Measurements from ENCODE around the gene CACNG4. TPM values are rescaled to one million over a fixed set of nuclear protein-coding genes. Genes with fewer than 3 reads are reported as not detected.

CACNG4 gene
- total RNA-seq, 1 experiment from 2014 or later: 40.3 TPM

- in situ Hi-C loops (cut with HindIII; ENCODE audit: low pct_unique_long_range_greater_than_20kb, low sequenced_read_pairs) (no loop called here), intact Hi-C loops (cut with micrococcal nuclease; ENCODE audit: unreplicated experiment) (no loop called here)
- peak overlapping the region; percentile 96 for H3K27ac ChIP-seq (ENCODE audit: low read length)
- BruUV-seq (replicated peaks): no TSS peak
- no peaks in the 10 kb centered on the region for H3K36me3 ChIP-seq (ENCODE audit: control insufficient read depth, insufficient read depth, low read length)
- DNase-seq (ENCODE audit: low read depth, low spot score) (peak; percentile 67), ATAC-seq (peak; percentile 92)
- ChIA-PET CTCF (interaction anchor here (0.5 kb wide), 1 partner anchor 42 kb away, joined by 10 read pairs; no protein-coding TSS in a partner anchor), POLR2A (no interaction called here)
- TF ChIP-seq POLR2AphosphoS5 (IDR thresholded peaks at IDR 0.05; ENCODE audit: low read depth, low read length) (peak; percentile 83), REST (IDR thresholded peaks at IDR 0.05; ENCODE audit: insufficient read depth in 1 of 2, low read depth in 2 of 2, low read length in 1 of 2) (no peak), TCF7L2 (IDR thresholded peaks at IDR 0.05; ENCODE audit: low read depth, low read length) (peak; percentile 76), SIN3A (IDR thresholded peaks at IDR 0.05; ENCODE audit: borderline replicate concordance, insufficient read depth, low read depth, low read length) (no peak), CTCF (IDR thresholded peaks at IDR 0.05) (no peak)
- no peaks in the 10 kb centered on the region for H3K27me3 ChIP-seq (ENCODE audit: control insufficient read depth, insufficient read depth, low read length)
- peaks cover 43% of the 10 kb centered on the region for H3K4me1 ChIP-seq (ENCODE audit: control insufficient read depth, insufficient read depth, low read length)
- H3K9me3 ChIP-seq (ENCODE audit: control insufficient read depth, insufficient read depth, low read depth, low read length): no peaks in the 10 kb centered on the region; the same call in 1 of the 2 replicates
- H3K4me3 ChIP-seq (ENCODE audit: low read depth in 2 of 2, low read length in 2 of 2): no peak overlapping the region
Measured at GRCh38 chr17:66952031-66952524, 12.4 kb upstream of the CACNG4 start.

- Histone ChIP-seq H3K4me3 (ENCODE audit: low read depth in 2 of 2, low read length in 2 of 2) (no peak overlapping the region), H3K9me3 (ENCODE audit: control insufficient read depth, insufficient read depth, low read depth, low read length) (no peaks in the 10 kb centered on the region; the same call in 1 of the 2 replicates), H3K27ac (ENCODE audit: low read length) (peak overlapping the region; percentile 96), H3K4me1 (ENCODE audit: control insufficient read depth, insufficient read depth, low read length) (peaks cover 48% of the 10 kb centered on the region), H3K27me3 (ENCODE audit: control insufficient read depth, insufficient read depth, low read length) (no peaks in the 10 kb centered on the region), H3K36me3 (ENCODE audit: control insufficient read depth, insufficient read depth, low read length) (no peaks in the 10 kb centered on the region)
- in situ Hi-C loops (cut with HindIII; ENCODE audit: low pct_unique_long_range_greater_than_20kb, low sequenced_read_pairs) (no loop called here), intact Hi-C loops (cut with micrococcal nuclease; ENCODE audit: unreplicated experiment) (no loop called here)
- ChIA-PET POLR2A (interaction anchor here (0.5 to 0.6 kb wide), 2 partner anchors 145 to 276 kb away, joined by 3 to 12 read pairs; no protein-coding TSS in a partner anchor), CTCF (interaction anchor here (0.5 to 0.9 kb wide), 2 partner anchors 9 to 41 kb away, joined by 4 to 10 read pairs; no protein-coding TSS in a partner anchor)
- no TSS peak for BruUV-seq (replicated peaks)
- DNase-seq (ENCODE audit: low read depth, low spot score) (no peak), ATAC-seq (peak; percentile 59)
- TF ChIP-seq POLR2AphosphoS5 (IDR thresholded peaks at IDR 0.05; ENCODE audit: low read depth, low read length) (no peak), SIN3A (IDR thresholded peaks at IDR 0.05; ENCODE audit: borderline replicate concordance, insufficient read depth, low read depth, low read length) (no peak), TCF7L2 (IDR thresholded peaks at IDR 0.05; ENCODE audit: low read depth, low read length) (no peak), REST (IDR thresholded peaks at IDR 0.05; ENCODE audit: insufficient read depth in 1 of 2, low read depth in 2 of 2, low read length in 1 of 2) (no peak)
Measured at GRCh38 chr17:66952681-66953629, 11.6 kb upstream of the CACNG4 start.

All from Panc1 (cell line).